Measurements from ENCODE around the gene LCN12. TPM values are rescaled to one million over a fixed set of nuclear protein-coding genes. Genes with fewer than 3 reads are reported as not detected.
A peak's percentile ranks its signal among the peaks of the same experiment; 100 is the strongest.

Gene LCN12
- total and polyA plus RNA-seq, 12 donors: 0.74 to 17.9 (median 6.8) TPM

GRCh38 chr9:136937186-136938001, 14.7 kb upstream of the LCN12 start:
- no peak overlapping the region for H3K27ac ChIP-seq
- H3K4me1 ChIP-seq: peaks cover 0 to 33% (median 16%) of the 10 kb centered on the region in 9 donors
- DNase-seq (no peak), ATAC-seq (no peak)
- TF ChIP-seq, protein P1, sequence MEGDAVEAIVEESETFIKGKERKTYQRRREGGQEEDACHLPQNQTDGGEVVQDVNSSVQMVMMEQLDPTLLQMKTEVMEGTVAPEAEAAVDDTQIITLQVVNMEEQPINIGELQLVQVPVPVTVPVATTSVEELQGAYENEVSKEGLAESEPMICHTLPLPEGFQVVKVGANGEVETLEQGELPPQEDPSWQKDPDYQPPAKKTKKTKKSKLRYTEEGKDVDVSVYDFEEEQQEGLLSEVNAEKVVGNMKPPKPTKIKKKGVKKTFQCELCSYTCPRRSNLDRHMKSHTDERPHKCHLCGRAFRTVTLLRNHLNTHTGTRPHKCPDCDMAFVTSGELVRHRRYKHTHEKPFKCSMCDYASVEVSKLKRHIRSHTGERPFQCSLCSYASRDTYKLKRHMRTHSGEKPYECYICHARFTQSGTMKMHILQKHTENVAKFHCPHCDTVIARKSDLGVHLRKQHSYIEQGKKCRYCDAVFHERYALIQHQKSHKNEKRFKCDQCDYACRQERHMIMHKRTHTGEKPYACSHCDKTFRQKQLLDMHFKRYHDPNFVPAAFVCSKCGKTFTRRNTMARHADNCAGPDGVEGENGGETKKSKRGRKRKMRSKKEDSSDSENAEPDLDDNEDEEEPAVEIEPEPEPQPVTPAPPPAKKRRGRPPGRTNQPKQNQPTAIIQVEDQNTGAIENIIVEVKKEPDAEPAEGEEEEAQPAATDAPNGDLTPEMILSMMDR (IDR thresholded peaks at IDR 0.05): no peak
- no peaks in the 10 kb centered on the region for H3K27me3 ChIP-seq
- 90 to 92% methylated on average over 15 of the region's 15 CpGs for WGBS, 2 donors
- H3K36me3 ChIP-seq: peaks cover 10 to 44% (median 23%) of the 10 kb centered on the region in 9 donors
- intact Hi-C loops (cut with DNase I): loop anchor here in 1 of 10 donors (10.0 kb wide), 1 partner anchor 53 kb away; the partner anchor contains the start of gene TRAF2
- H3K9me3 ChIP-seq: no peaks in the 10 kb centered on the region
- H3K4me3 ChIP-seq: no peak overlapping the region

- H3K27ac ChIP-seq: peak overlapping the region; percentile 18 to 97 (median 81)
- WGBS, 2 donors: 67 to 78% methylated on average over 28 of the region's 28 CpGs
- ATAC-seq (peak in 1 of 8 donors; percentile 2), DNase-seq (no peak)
- H3K27me3 ChIP-seq: no peaks in the 10 kb centered on the region
- H3K9me3 ChIP-seq: no peaks in the 10 kb centered on the region
- intact Hi-C loops (cut with DNase I): loop anchor here in 1 of 10 donors (10.0 kb wide), 1 partner anchor 55 kb away; the partner anchor contains the start of gene TRAF2
- peaks cover 10 to 54% (median 28%) of the 10 kb centered on the region in 9 donors for H3K36me3 ChIP-seq
- H3K4me3 ChIP-seq: no peak overlapping the region
- TF ChIP-seq, protein P1 (IDR thresholded peaks at IDR 0.05): no peak
- peaks cover 9 to 46% (median 28%) of the 10 kb centered on the region in 9 donors for H3K4me1 ChIP-seq
Measured at GRCh38 chr9:136939431-136939995, 12.6 kb upstream of the LCN12 start.

GRCh38 chr9:136939996-136940525, 12.0 kb upstream of the LCN12 start:
- Histone ChIP-seq H3K4me3 (no peak overlapping the region), H3K27me3 (no peaks in the 10 kb centered on the region), H3K36me3 (peaks cover 10 to 54% (median 28%) of the 10 kb centered on the region in 9 donors), H3K4me1 (peaks cover 12 to 50% (median 28%) of the 10 kb centered on the region in 9 donors), H3K27ac (peak overlapping the region; percentile 40 to 97 (median 81)), H3K9me3 (no peaks in the 10 kb centered on the region)
- intact Hi-C loops (cut with DNase I): loop anchor here in 7 of 10 donors (5.0 to 10.0 kb wide), 7 partner anchors 38 to 148 kb away; partner anchors contain the start of genes PHPT1 (in 3 of the 7), TMEM141 (in 2 of the 7), TRAF2 (in 2 of the 7) and AJM1 (in 1 of the 7)
- ATAC-seq (peak; percentile 16 to 87 (median 74)), DNase-seq (peak; percentile 80 to 84)
- TF ChIP-seq, protein P1 (IDR thresholded peaks at IDR 0.05): no peak
- 49 to 55% methylated on average over 16 of the region's 16 CpGs for WGBS, 2 donors

All from heart right ventricle (tissue), 16 donors.